OCI-LY7 (cell line): ENCODE results near the gene CMSS1. TPM values are rescaled to one million over a fixed set of nuclear protein-coding genes. Genes with fewer than 3 reads are reported as not detected.

Source experiments
- BruUV-seq: library from RNA; stranded (reverse); fragments of 400-500 nt; replicated peaks from 2 replicates; lab custom pipeline; 2021; lab: Mats Ljungman, UMichigan
- CTCF ChIA-PET: fragments of 300-600 bp; sonication (Branson Sonifier 250); formaldehyde crosslinking; loops from one replicate; lab custom pipeline; 2022; ENCODE audit warnings: antibody characterized with exemption; ENCODE audit not compliant: unreplicated experiment; lab: Charles Lee
- POLR2A ChIA-PET: fragments of 300-600 bp; sonication (Branson Sonifier 250); formaldehyde crosslinking; loops from one replicate; lab custom pipeline; 2022; ENCODE audit warnings: antibody characterized with exemption; lab: Charles Lee
- DNase-seq: peaks from one replicate; pipeline ENCODE4 v3.0.0-alpha.2; 2015; ENCODE audit warnings: low spot score
- H2AFZ ChIP-seq: fragments of 200-600 bp; sonication (generic), shearing (Covaris generic); 2 replicates; pipeline ENCODE4 v1.6.1; 2014; ENCODE audit warnings: mild to moderate bottlenecking, antibody characterized with exemption, low read length, moderate library complexity
- H3K27ac ChIP-seq: fragments of 200-600 bp; sonication (generic); 2 replicates; pipeline ENCODE4 v1.5.1; 2014; ENCODE audit warnings: mixed run types, low read depth, mild to moderate bottlenecking, moderate library complexity, low read length, inconsistent platforms; ENCODE audit not compliant: poor library complexity, severe bottlenecking
- H3K36me3 ChIP-seq: fragments of 200-600 bp; sonication (generic); 2 replicates; pipeline ENCODE4 v1.6.1; 2014; ENCODE audit warnings: mild to moderate bottlenecking, antibody characterized with exemption, low read length, moderate library complexity, mixed read lengths; ENCODE audit not compliant: insufficient read depth
- H3K4me1 ChIP-seq: fragments of 200-600 bp; sonication (generic); 2 replicates; pipeline ENCODE4 v1.5.1; 2014; ENCODE audit warnings: mild to moderate bottlenecking, low read length; ENCODE audit not compliant: insufficient read depth, poor library complexity, severe bottlenecking
- H3K4me2 ChIP-seq: fragments of 200-600 bp; sonication (generic); 2 replicates; pipeline ENCODE4 v1.6.1; 2014; ENCODE audit warnings: mild to moderate bottlenecking, low read length
- H3K4me3 ChIP-seq: fragments of 200-600 bp; sonication (generic); 2 replicates; pipeline ENCODE4 v1.5.1; 2014; ENCODE audit warnings: mild to moderate bottlenecking, low read depth, low read length; ENCODE audit not compliant: poor library complexity, severe bottlenecking
- H3K79me2 ChIP-seq: fragments of 200-600 bp; sonication (generic); 2 replicates; pipeline ENCODE4 v1.6.1; 2016; ENCODE audit warnings: low read depth, mild to moderate bottlenecking, low read length, moderate library complexity, mixed read lengths; ENCODE audit not compliant: insufficient read depth
- H3K9me2 ChIP-seq: fragments of 200-600 bp; sonication (generic); 2 replicates; pipeline ENCODE4 v1.6.1; 2016; ENCODE audit warnings: mild to moderate bottlenecking, low read length, mixed read lengths; ENCODE audit not compliant: insufficient read depth
- H3K9me3 ChIP-seq: fragments of 200-600 bp; sonication (generic); 2 replicates; pipeline ENCODE4 v1.6.1; 2014; ENCODE audit warnings: mild to moderate bottlenecking, mixed run types, low read length, mixed read lengths
- H4K20me1 ChIP-seq: fragments of 200-600 bp; sonication (generic); 2 replicates; pipeline ENCODE4 v1.6.1; 2014; ENCODE audit warnings: mild to moderate bottlenecking, antibody characterized with exemption, low read length, moderate library complexity, mixed read lengths; ENCODE audit not compliant: insufficient read depth
- CTCF ChIP-seq: fragments of 200-600 bp; sonication (generic); conservative IDR thresholded peaks from 2 replicates; pipeline ENCODE4 v1.5.1; 2014; ENCODE audit warnings: mild to moderate bottlenecking, antibody characterized with exemption, low read length, moderate library complexity, mixed read lengths
- EZH2phosphoT487 ChIP-seq: fragments of 200-600 bp; sonication (generic); IDR thresholded peaks from 2 replicates; pipeline ENCODE4 v1.6.1; 2018; ENCODE audit warnings: low read depth, borderline replicate concordance, mild to moderate bottlenecking, mixed run types, antibody characterized with exemption, low read length, moderate library complexity, mixed read lengths
- intact Hi-C: fragments of 100-400 bp; cut with micrococcal nuclease; formaldehyde crosslinking; loops from one replicate; pipeline ENCODE4 v1.10.0; 2022; ENCODE audit not compliant: unreplicated experiment
- total RNA-seq, 2 experiments: library from RNA; depleted of rRNA in 1 of 2; stranded (reverse); fragments of >200 nt in 1 of 2; shearing (Covaris generic) in 1 of 2; gene quantifications; 2 replicates each; pipeline ENCODE4 v1.2.3, GENCODE V29; 2014 to 2022

CMSS1 gene
- total RNA-seq, 2 experiments from 2014 or later, result 25.7 to 46.6 TPM

DNA sequence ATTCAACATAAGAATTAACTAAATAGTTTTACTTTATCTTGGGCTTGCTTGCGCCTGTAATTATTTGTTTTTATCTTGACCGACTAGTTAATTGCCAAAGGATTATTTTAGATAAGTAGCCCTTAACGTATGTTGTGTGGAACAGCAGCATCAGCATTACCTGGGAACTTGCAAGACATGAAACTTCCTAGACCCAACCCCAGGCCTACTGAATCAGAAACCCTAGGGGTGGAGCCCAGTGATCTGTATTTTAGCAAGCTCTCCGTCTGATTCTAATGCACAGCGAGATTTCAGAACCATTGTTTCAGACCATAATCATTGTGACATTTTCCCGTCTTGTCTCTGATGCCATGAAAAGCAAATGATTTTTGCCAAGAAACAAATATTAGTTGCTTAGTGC lies 265.5 kb downstream of the CMSS1 start:
- Histone ChIP-seq H3K9me2 (no peaks in the 10 kb centered on the region), H3K4me2 (no peak overlapping the region), H2AFZ (no peak overlapping the region), H4K20me1 (no peaks in the 10 kb centered on the region; the same call in 1 of the 2 replicates), H3K4me3 (no peak overlapping the region), H3K79me2 (no peaks in the 10 kb centered on the region), H3K9me3 (no peaks in the 10 kb centered on the region), H3K27ac (no peak overlapping the region), H3K36me3 (no peaks in the 10 kb centered on the region), H3K4me1 (no peaks in the 10 kb centered on the region)
- BruUV-seq, result no TSS peak
- POLR2A ChIA-PET, result interaction anchor here (0.7 to 1.5 kb wide), 2 partner anchors 10 to 24 kb away, joined by 3 to 6 read pairs; no protein-coding TSS in a partner anchor
- CTCF ChIA-PET, result no interaction called here
- no peak for DNase-seq
- intact Hi-C loops, result no loop called here
- TF ChIP-seq CTCF (no peak), EZH2phosphoT487 (no peak)

- POLR2A ChIA-PET, result interaction anchor here (0.7 to 1.8 kb wide), 4 partner anchors 11 to 23 kb away, joined by 3 to 9 read pairs (median 4); no protein-coding TSS in a partner anchor
- intact Hi-C loops, result no loop called here
- H3K79me2 ChIP-seq, result no peaks in the 10 kb centered on the region
- no peak for DNase-seq
- no peaks in the 10 kb centered on the region for H3K4me1 ChIP-seq
- H3K9me2 ChIP-seq, result no peaks in the 10 kb centered on the region
- no peaks in the 10 kb centered on the region for H3K9me3 ChIP-seq
- TF ChIP-seq CTCF (no peak), EZH2phosphoT487 (no peak)
- no TSS peak for BruUV-seq
- no peak overlapping the region for H3K4me3 ChIP-seq
- no peaks in the 10 kb centered on the region for H3K36me3 ChIP-seq
- CTCF ChIA-PET, result no interaction called here
- no peak overlapping the region for H2AFZ ChIP-seq
- no peak overlapping the region for H3K27ac ChIP-seq
- no peaks in the 10 kb centered on the region; the same call in 1 of the 2 replicates for H4K20me1 ChIP-seq
- H3K4me2 ChIP-seq, result no peak overlapping the region
Observed at GRCh38 chr3:100084100-100084806, 266.6 kb downstream of the CMSS1 start.

GRCh38 chr3:100086401-100086800 lies 268.7 kb downstream of the CMSS1 start:
- Histone ChIP-seq H3K9me3 (no peaks in the 10 kb centered on the region), H3K36me3 (no peaks in the 10 kb centered on the region), H3K27ac (no peak overlapping the region), H3K4me3 (no peak overlapping the region), H2AFZ (no peak overlapping the region), H4K20me1 (no peaks in the 10 kb centered on the region; the same call in 1 of the 2 replicates), H3K4me2 (no peak overlapping the region), H3K79me2 (no peaks in the 10 kb centered on the region), H3K9me2 (no peaks in the 10 kb centered on the region), H3K4me1 (no peaks in the 10 kb centered on the region)
- no peak for DNase-seq
- TF ChIP-seq EZH2phosphoT487 (no peak), CTCF (no peak)
- ChIA-PET POLR2A (interaction anchor here (0.7 kb wide), 1 partner anchor 28 kb away, joined by 5 read pairs; the partner anchor contains the start of gene FILIP1L), CTCF (interaction anchor here (0.6 kb wide), 1 partner anchor 818 kb away, joined by 6 read pairs; no protein-coding TSS in a partner anchor)
- no TSS peak for BruUV-seq
- intact Hi-C loops, result no loop called here
